Measurements from ENCODE around the gene SLC35G4. TPM values are rescaled to one million over a fixed set of nuclear protein-coding genes. Genes with fewer than 3 reads are reported as not detected.
"Not testable (repeated sequence)": the region's sequence is repeated elsewhere in the genome, so short reads cannot be mapped to it uniquely, and the experiment has no call there.

The SLC35G4 gene
- total RNA-seq: not detected
- long read RNA-seq: 0 reads

DNA sequence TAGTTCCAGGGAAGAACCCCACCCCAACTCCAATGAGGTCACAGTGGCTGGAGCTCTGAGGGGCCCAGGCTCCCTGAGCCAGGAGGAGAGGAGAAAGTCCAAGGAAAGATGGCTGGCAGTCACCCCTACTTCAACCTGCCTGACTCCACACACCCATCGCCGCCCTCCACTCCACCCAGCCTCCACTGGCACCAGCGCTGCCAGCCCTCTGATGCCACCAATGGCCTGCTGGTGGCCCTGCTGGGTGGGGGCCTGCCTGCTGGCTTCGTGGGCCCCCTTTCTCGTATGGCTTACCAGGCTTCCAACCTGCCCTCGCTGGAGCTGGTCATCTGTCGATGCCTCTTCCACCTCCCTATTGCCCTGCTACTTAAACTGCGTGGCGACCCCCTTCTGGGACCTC, at the start of gene SLC35G4:
Gene SLC35G4 (plus strand): TSS at position 109 of the 400 bp plus-strand sequence. CDS start 0 bp downstream, at position 109.
- not testable (repeated sequence) for DNase-seq (ENCODE audit: low spot score)

DNA sequence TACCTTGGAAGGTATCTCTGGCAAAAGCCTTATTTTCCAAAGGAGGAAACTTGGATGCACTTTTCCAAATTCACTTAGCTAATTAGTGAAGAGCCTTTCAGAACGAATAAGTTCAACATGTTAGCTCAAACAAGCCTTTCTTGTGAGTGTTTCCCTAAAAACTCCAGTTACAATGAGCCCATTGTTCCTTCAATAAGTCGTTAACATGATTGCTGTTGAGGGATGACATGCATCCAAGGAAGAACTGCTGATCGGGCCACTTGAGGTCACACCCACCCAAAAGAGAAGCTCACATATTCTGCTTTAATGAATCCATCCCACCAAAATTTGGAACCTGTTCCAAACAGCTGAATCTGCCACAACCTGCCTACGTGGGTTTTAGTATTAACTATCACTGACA, 48.1 kb upstream of the SLC35G4 start:
- DNase-seq (ENCODE audit: low spot score): no peak

DNA sequence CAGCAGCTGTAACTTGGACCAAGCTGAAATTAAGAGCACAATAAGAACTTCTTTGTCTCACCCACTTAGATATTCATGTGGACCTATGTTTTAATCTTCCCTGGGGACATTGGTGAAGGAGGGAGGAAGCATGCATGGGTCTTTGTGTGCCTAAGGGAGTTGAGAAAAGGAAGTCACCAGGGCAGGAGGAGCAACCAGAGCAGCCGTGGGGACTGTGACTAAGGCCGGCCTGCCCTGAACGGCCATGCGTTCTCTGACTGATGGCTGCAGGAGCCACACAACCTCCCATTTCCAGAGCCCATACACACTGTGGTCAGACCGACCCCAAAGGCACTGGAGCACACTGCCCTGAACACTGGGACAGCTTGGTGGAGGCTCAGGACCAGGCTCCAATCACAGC, 43.7 kb upstream of the SLC35G4 start:
- DNase-seq (ENCODE audit: low spot score): no peak

DNA sequence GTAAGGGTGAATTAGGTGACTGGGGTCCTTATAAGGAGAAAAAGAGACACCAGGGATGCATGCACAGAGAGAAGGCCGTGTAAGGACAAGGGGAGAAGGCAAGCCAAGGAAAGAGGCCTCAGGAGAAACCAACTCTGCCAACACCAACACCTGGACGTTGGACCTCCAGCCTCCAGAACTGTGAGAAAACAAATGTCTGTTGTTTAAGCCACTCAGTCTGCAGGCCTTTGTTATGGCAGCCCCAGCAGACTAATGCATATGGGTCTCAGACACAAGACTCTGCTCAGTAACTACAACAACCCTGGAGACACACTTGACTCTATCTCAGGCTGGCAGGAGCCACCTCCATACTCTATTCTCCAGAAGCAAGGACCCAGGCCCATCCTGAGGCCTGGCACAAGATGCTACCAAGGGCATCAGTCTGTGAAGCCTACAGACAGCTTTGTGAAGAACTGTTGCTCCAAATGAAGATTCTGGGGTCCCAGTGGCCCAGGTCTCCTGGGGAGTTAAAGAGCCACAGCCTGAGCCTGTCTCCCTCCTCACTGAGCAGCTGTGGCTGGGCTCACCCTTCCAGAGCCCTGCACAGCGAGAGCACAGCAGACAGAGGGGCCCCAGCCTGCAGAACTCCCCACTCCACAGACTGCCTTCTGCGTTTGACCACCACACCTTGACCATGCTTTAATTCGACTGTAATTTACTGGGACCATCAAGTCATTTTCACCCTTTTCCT, 43.0 kb upstream of the SLC35G4 start:
- no peak for DNase-seq (ENCODE audit: low spot score)

DNA sequence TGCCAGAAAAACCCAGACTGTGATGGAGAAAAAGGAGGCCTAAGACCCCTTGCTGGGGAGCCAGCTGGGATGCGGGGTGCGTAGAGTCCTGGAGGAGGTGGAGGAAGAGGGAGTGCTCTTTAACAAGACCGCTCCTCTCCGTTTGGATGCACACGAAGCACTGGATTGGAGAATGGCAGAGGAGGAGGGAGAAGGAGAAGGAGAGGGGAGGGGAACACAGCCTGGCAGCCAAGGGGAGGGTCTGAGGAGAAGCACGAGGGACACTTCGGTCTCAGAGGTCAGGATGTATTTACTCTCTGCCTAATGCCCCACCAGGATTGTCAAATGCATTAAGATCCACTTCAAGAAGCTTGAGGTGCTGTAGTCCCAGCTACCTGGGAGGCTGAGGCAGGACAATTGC, 42.0 kb upstream of the SLC35G4 start:
- DNase-seq (ENCODE audit: low spot score): no peak

DNA sequence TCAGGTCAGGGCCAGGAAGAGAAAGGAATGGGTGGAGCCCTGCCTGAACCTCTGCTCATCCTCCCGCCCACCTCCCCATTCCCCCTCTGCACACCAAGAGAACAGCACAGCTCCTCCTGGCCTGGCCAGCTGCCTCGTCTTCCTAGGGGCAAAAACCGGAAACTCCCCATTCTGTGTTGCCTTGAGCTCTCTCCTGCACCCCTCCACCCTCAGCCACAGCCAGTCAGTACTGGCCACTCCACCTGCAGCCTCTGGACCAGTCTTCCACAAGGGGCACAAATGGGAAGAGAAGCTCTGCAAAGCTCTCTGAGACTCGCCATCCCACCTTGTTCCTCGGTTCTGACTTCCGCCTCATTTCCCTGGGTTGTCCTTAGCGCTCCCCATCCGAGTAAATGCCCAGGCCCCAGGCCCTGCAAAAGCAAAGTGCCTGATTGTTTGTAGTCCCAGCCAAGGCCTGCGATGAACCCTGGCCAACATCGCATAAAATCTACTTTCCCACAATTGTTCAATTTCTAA, 39.3 kb upstream of the SLC35G4 start:
- no peak for DNase-seq (ENCODE audit: low spot score)

DNA sequence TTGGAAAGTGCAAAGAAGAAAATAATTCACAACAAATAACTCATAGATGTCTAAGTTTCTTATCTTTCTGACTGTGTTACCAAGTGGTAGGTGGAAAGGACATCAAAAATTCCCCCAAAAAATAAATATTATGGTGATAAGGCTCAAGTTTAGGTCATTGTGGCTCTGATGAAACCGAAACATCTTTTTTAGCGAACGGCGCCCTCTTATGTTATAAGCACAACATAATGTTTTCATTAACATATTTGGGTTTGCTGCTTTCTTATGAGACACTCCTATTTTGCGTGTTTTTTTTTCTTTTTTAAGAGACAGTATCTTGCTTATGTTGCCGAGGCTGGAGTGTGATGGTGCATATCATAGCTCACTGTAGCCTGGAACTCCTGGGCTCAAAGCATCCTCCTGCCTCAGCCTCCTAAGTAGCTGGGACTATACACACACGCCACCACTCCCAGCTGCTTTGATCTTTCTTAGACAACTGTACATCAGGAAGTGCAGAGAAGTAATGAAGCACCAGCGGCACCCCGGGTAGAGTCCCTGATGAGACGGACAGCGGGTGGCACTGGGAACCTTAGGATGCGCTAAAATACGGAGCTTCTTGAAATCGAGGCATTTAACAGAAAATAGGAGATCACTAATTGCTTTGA, 38.5 kb upstream of the SLC35G4 start:
- DNase-seq (ENCODE audit: low spot score): no peak

DNA sequence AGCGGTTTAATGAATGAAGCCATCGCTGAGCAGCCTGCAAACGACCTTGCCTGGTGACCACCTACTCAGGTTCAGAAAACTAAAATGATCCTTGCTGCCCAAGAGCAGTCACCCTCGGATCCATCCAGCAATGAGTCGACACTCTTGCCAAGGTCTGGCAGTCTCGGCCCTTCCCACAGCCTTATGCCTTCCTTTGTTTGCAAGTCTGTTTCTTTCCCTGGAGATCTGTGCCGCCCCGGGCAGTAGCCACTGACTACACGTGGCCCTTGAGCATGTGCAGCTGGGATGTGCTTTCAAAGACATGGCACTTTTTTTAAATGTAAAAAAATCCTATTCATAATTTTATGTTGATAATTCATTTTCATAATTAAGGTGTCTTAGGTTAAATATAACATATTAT, 37.2 kb upstream of the SLC35G4 start:
- no peak for DNase-seq (ENCODE audit: low spot score)

DNA sequence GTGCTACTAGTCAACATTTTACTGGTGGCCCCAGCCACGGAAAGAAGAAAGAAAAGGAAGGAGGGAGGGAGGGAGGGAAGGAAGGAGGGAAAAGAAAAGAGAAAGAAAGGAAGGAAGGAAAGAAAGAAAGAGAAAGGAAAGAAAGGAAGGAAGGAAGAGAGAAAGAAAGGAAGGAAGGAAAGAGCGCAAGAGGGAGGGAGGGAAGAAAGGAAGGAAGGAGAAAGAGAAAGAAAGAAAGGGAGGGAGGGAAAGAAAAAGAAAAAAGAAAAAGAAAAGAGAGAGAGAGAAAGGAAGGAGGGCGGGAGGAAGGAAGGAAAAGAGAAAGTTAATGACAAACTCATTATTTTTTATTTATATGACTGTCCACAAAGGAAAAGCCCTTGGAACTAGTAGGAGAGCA, 34.9 kb upstream of the SLC35G4 start:
- DNase-seq (ENCODE audit: low spot score): no peak

DNA sequence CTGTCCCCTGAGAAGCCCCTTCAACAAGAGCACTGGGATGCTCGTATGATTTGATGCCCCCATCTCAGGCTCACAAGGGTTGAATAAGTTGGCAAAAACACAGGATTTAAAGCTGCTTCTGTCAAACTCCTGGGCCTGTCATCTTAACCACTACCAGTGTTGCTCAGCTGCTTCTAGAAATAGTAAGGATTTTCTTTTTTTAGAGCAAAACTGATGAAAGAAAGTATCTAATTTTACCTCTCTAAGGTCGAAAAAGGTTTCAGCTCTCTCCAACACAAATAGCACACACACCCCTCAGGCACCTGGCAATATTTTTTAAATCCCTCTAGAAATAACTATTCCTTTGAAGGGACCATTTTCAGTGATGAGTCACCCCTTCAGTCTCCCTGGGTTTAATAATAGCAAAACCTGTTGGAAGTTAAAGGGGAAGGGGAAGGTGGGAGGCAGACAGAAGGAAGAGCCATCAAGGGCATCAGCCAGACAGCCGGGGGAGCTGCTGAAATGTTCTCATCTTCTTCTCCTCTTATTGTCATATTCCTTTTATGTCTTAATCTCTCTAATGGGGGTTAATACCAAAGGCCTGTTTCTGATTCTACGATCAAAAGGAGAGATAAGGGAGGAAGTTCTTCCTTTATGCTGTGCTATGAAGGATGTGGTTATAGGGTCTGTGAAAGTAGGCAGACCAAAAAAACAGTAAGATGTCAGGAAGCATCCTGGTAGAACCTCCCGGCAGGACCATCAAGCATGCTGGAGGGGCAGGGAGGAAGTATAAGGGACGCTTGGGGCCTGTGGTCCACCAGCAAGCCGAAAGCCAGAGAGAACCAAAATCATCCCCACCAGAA, 31.9 kb upstream of the SLC35G4 start:
- no peak for DNase-seq (ENCODE audit: low spot score)

DNA sequence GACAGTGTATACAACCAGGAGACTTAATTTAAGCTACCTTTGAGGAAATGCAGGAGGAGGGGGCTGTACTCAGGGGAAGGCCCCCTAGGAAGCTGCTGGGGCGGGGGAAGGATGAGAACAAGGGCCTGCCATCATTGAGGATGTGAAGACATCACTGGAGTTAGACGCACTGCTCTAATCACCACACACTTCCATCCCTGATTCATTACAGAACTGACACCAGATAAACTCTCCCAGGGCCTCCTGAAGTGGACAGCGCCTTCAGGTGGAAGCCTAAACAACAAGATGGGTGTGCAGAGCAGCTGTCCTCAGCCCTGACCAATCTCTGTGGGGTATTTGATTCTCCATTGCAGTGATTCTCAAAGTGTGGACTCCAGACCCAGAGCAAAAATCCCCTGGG, 30.6 kb upstream of the SLC35G4 start:
- DNase-seq (ENCODE audit: low spot score): no peak

DNA sequence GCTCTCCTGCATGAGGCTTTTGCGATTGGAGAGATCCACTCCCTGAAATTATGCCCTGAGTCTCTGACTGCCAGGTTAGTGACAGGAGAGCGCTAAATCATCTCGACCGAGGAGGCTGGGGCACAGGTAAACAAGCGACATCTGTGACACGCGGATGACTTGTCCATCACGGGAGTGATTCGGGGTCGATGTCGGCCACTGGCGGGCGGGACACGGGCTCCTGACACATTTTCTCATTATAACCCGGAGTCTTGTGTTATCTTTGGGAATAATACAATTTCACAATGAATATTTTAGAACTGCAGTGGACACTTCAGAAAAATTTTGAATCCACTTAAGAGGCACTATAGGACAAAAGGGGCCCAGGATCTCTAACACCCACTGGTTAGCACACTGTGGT, 29.5 kb upstream of the SLC35G4 start:
- no peak for DNase-seq (ENCODE audit: low spot score)

DNA sequence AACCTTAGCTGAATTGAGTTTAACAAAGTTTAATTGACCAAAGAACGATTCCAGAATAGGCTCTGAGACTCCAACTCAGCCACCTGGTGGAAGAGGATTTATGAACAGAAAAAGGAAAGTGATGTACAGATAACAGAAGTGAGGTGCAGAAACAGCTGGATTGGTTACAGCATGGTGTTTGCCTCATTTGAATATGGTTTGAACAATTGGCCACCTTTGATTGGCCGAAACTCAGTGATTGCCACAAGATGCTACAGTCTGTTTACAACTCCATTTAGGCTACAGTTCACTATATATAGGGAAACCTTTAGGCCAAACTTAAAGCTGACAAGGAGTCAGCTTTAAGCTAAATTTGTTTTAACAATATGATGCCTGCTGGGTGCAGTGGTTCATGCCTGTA, 28.1 kb upstream of the SLC35G4 start:
- DNase-seq (ENCODE audit: low spot score): no peak

DNA sequence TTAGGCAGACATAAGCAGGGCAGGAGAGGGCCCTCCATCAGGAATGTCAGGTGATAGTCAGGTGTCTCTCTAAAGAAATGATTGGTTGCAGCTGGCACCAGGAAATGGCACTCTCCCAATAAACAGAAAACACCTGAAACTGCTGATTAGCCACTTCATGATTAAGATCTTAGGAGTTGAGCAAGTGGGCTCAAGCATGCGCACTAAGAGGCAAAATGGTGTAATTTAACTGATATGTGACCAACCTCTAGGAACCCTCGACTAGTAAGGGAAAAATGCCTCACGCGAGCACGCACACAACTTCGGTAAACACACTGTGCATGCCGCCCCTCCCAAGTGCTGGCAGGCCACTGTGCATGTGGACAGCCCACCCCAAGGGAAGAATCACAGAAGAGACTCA, 23.8 kb upstream of the SLC35G4 start:
- no peak for DNase-seq (ENCODE audit: low spot score)

DNA sequence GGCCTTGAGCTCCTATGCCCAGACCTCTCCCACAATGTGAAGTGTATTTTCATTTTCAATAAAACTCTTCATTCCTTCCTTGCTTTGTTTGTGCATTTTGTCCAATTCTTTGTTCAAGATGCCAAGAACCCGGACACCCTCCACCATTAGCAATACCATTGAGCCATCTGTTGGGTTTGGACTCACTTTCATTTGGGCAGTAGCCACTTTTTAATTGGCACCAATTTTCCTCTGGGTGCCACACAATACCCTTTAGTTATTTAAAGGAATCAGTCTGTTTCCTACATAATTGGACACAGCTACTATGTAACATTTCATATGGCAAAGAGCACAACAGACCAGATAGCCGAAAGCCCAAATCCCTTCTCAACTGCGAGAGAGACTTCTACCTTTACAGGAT, 22.5 kb upstream of the SLC35G4 start:
- DNase-seq (ENCODE audit: low spot score): no peak

DNA sequence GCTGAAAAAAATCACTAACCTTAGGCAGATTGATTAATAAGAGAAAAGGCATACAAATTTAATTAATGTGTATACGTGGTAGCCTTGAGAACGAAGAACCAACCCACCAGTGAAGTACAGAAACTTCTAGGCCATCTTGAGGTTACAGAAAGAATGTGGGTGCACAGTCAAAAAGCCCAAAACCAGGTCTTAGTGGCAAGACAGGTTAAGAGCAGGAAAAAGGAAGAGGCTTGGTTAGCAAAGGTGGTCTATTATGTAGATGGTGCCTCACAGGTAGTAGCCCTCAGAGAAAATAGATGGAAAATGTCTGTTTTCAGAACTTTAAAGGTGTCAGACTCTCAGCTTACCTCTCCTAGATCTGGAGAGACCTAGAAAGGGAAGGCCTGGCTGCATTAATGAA, 22.0 kb upstream of the SLC35G4 start:
- no peak for DNase-seq (ENCODE audit: low spot score)

DNA sequence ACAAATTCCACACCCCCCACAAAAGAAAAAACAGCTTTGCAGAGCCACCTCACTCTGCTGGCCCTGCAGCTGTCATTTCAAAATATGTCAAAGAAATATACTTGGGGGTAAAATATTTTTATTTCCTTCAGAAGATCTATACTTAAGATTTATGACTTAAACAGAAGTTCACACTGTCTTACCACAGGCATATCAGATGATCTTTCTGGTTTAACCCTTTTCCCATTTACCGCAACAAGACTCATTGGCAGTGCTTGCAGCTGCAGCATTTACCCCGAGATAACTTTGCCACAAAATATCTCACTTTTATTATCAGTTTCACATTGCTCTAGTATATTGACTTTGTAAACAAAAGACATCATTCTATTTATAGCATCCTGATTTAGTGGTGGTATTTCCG, 21.6 kb upstream of the SLC35G4 start:
- no peak for DNase-seq (ENCODE audit: low spot score)

DNA sequence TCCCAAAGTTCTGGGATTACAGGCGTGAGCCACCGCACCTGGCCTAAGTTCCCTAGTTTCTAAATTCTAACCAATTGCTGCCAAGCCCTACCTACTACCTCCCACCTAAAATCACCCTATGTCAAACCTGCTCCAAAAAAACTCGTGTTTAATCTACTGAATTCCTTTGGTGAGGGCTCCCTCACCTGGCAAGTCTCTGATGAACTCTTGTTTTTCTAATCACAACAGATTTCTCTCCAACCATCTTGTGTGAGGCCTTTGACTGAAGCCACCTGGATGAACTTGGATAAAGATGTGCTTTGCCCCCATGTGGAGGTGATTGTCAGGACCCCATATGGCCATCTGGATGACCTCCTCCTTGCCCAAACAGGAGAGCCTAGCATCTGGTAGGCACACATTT, 17.4 kb upstream of the SLC35G4 start:
- DNase-seq (ENCODE audit: low spot score): no peak

DNA sequence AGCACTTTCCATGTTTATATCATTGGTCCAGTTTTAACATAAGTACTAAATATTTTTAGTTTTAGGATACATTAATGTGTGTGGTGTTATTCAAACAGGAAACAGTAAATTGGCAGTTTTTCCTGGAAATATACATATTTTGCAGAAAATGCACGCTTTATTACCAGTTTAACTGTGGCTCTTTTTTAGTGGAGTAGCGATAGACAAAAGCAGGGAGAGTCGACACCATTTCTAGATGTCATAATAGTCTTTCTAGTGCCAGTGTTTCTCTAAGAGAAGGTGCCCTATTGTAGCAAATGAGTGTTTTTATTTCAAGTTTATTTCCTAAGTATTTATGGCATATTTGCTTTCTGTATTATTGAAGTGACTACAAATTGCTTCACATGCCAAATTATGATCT, 9.1 kb upstream of the SLC35G4 start:
- no peak for DNase-seq (ENCODE audit: low spot score)

DNA sequence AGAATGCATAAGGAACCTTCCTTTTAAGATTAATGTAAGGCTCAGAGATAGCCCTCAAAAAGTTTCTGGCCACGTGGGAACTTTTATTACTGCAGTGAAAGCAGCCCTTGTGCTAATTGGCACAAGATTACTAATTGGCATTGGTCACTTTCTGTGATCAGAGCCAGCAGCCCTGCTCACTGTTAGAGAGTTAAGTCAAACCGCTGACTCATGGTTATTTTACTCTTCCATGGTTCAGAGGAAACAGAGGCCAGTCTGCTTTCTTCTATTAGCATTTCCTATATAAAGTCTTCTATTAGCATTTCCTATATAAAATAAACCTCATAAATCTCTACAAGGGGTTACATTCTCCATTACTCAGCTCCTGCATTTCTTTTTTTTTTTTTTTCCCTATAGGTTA, 1.5 kb upstream of the SLC35G4 start:
- no peak for DNase-seq (ENCODE audit: low spot score)

DNA sequence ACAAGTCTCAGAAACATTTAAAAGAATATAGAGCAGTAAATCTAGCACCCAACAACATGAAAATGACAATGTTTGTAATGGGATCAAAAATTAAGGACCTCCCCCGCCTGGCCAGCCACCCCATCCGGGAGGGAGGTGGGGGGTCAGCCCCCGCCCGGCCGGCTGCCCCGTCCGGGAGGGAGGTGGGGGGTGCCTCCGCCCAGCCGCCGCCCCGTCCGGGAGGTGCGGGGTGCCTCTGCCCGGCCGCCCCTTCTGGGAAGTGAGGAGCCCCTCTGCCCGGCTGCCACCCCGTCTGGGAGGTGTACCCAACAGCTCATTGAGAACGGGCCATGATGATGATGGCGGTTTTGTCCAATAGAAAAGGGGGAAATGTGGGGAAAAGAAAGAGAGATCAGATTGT, 778 bp upstream of the SLC35G4 start:
- DNase-seq (ENCODE audit: low spot score): not testable (repeated sequence)

DNA sequence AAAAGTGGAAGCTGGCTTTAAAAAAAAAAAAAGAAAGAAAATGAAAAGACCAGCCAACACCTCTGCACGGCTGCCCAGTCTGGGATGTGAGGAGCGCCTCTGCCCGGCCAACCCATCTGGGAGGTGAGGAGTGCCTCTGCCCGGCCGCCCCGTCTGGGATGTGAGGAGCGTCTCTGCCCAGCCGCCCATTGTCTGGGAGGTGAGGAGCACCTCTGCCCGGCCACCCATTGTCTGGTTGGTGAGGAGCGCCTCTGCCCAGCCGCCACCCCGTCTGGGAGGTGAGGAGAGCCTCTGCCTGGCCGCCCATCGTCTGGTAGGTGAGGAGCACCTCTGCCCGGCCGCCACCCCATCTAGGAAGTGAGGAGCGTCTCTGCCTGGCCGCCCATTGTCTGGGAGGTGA, 3.7 kb downstream of the SLC35G4 start:
- not testable (repeated sequence) for DNase-seq (ENCODE audit: low spot score)
